ENCODE measurements around the gene YTHDC2.

Gene YTHDC2

GRCh38 chr5:113606298-113607134 lies 93.0 kb downstream of the YTHDC2 start:
- DNase-seq = peak; percentile 62
- TF ChIP-seq, protein P1, sequence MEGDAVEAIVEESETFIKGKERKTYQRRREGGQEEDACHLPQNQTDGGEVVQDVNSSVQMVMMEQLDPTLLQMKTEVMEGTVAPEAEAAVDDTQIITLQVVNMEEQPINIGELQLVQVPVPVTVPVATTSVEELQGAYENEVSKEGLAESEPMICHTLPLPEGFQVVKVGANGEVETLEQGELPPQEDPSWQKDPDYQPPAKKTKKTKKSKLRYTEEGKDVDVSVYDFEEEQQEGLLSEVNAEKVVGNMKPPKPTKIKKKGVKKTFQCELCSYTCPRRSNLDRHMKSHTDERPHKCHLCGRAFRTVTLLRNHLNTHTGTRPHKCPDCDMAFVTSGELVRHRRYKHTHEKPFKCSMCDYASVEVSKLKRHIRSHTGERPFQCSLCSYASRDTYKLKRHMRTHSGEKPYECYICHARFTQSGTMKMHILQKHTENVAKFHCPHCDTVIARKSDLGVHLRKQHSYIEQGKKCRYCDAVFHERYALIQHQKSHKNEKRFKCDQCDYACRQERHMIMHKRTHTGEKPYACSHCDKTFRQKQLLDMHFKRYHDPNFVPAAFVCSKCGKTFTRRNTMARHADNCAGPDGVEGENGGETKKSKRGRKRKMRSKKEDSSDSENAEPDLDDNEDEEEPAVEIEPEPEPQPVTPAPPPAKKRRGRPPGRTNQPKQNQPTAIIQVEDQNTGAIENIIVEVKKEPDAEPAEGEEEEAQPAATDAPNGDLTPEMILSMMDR (IDR thresholded peaks at IDR 0.05) = peak; percentile 67
- Mint-ChIP-seq H3K4me1 (peaks cover 7% of the 10 kb centered on the region), H3K9me3 (peaks cover 32% of the 10 kb centered on the region), H3K27me3 (ENCODE audit: low read depth, poor library complexity) (peaks cover 4% of the 10 kb centered on the region), H3K27ac (no peak overlapping the region), H3K4me3 (no peak overlapping the region), H3K36me3 (ENCODE audit: low read depth) (peaks cover 4% of the 10 kb centered on the region)

DNA sequence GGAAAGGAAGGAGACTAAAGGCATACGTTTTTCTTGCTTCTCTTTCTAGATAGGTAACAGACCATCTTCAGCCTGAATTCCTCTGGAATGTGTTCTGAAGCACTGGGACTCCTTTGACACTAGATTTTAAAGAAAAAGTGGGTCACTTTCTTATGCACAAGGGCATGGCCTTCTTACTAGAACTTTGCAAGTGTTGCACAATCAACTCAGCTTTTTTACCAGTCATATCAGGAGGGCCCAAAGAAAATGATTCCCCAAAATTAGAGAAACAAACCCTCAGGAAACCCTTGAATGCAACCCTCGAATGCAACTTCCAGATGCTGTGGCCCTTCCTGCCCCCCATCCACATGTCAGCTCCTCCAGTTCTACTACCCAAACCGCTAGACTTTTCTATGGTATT lies 93.9 kb downstream of the YTHDC2 start:
- DNase-seq = no peak
- H3K36me3 Mint-ChIP-seq (ENCODE audit: low read depth) = peaks cover 4% of the 10 kb centered on the region
- no peak overlapping the region for H3K27ac Mint-ChIP-seq
- TF ChIP-seq, protein P1 (IDR thresholded peaks at IDR 0.05) = no peak
- peaks cover 7% of the 10 kb centered on the region for H3K4me1 Mint-ChIP-seq
- H3K4me3 Mint-ChIP-seq = no peak overlapping the region
- H3K27me3 Mint-ChIP-seq (ENCODE audit: low read depth, poor library complexity) = peaks cover 6% of the 10 kb centered on the region
- H3K9me3 Mint-ChIP-seq = peaks cover 32% of the 10 kb centered on the region

- H3K4me1 Mint-ChIP-seq = peaks cover 7% of the 10 kb centered on the region
- H3K36me3 Mint-ChIP-seq (ENCODE audit: low read depth) = peaks cover 4% of the 10 kb centered on the region
- DNase-seq = no peak
- TF ChIP-seq, protein P1 (IDR thresholded peaks at IDR 0.05) = no peak
- H3K27me3 Mint-ChIP-seq (ENCODE audit: low read depth, poor library complexity) = peaks cover 9% of the 10 kb centered on the region
- H3K9me3 Mint-ChIP-seq = peaks cover 32% of the 10 kb centered on the region
- no peak overlapping the region for H3K4me3 Mint-ChIP-seq
- H3K27ac Mint-ChIP-seq = no peak overlapping the region
Observed at GRCh38 chr5:113608113-113608596, 94.7 kb downstream of the YTHDC2 start.

- peaks cover 4% of the 10 kb centered on the region for H3K36me3 Mint-ChIP-seq (ENCODE audit: low read depth)
- peaks cover 5% of the 10 kb centered on the region for H3K4me1 Mint-ChIP-seq
- H3K9me3 Mint-ChIP-seq = peaks cover 31% of the 10 kb centered on the region
- H3K27ac Mint-ChIP-seq = no peak overlapping the region
- no peak for DNase-seq
- H3K27me3 Mint-ChIP-seq (ENCODE audit: low read depth, poor library complexity) = peaks cover 15% of the 10 kb centered on the region
- TF ChIP-seq, protein P1 (IDR thresholded peaks at IDR 0.05) = peak; percentile 65
- no peak overlapping the region for H3K4me3 Mint-ChIP-seq
Observed at GRCh38 chr5:113612060-113612496, 98.6 kb downstream of the YTHDC2 start.

DNA sequence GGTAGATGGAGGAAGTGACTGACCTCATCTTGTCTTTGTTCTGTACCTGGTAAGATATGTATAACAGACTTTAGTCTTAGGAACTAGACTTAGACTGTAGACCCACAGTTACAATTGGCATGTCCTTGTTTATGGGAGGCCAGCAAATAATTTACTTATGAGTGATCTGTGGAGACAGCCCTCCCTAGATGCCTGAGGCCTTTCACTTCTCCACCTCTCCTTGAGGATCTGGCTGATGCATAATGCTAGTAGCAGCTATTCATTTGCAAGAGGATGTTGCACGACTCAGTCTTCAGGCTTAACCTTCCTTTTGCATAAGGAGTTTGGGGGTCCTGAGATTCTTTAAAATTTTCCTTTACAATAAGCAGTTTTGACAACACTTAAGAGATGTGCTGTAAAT lies 100.7 kb downstream of the YTHDC2 start:
- Mint-ChIP-seq H3K27ac (no peak overlapping the region), H3K27me3 (ENCODE audit: low read depth, poor library complexity) (peaks cover 15% of the 10 kb centered on the region), H3K4me1 (peaks cover 5% of the 10 kb centered on the region), H3K36me3 (ENCODE audit: low read depth) (peaks cover 4% of the 10 kb centered on the region), H3K9me3 (peaks cover 25% of the 10 kb centered on the region), H3K4me3 (no peak overlapping the region)
- DNase-seq = no peak
- TF ChIP-seq, protein P1 (IDR thresholded peaks at IDR 0.05) = no peak

Measured in nephron progenitor cell (in vitro differentiated cells).